GM12864 (cell line): Measurements from ENCODE around the gene SLC13A5.

Experiments used
- DNase-seq: peaks from one replicate; pipeline ENCODE4 v3.0.0-alpha.2; 2011; ENCODE audit warnings: low read depth
- H3K4me3 ChIP-seq: 2 replicates; pipeline ENCODE4 v1.5.1; 2011; ENCODE audit warnings: mild to moderate bottlenecking, low read depth, low read length, control low read depth
- CTCF ChIP-seq: IDR thresholded peaks from 2 replicates; pipeline ENCODE4 v1.5.1; 2011; ENCODE audit warnings: low read depth, mild to moderate bottlenecking, moderate library complexity, low read length, control low read depth, inconsistent platforms; ENCODE audit errors: missing control alignments

The SLC13A5 gene

GRCh38 chr17:6711081-6711674 is 2.0 kb downstream of the SLC13A5 start:
- no peak overlapping the region for H3K4me3 ChIP-seq
- no peak for TF ChIP-seq CTCF
- DNase-seq: no peak

GRCh38 chr17:6710317-6710716 is 2.9 kb downstream of the SLC13A5 start:
- TF ChIP-seq CTCF: peak; percentile 9
- H3K4me3 ChIP-seq: no peak overlapping the region
- no peak for DNase-seq

GRCh38 chr17:6708357-6708961 is 4.7 kb downstream of the SLC13A5 start:
- TF ChIP-seq CTCF: no peak
- no peak overlapping the region for H3K4me3 ChIP-seq
- DNase-seq: no peak

GRCh38 chr17:6706996-6707395 is 6.2 kb downstream of the SLC13A5 start:
- H3K4me3 ChIP-seq: no peak overlapping the region
- no peak for TF ChIP-seq CTCF
- no peak for DNase-seq

GRCh38 chr17:6706499-6706898 is 6.7 kb downstream of the SLC13A5 start:
- TF ChIP-seq CTCF: no peak
- no peak overlapping the region for H3K4me3 ChIP-seq
- DNase-seq: no peak

- TF ChIP-seq CTCF: no peak
- H3K4me3 ChIP-seq: no peak overlapping the region
- DNase-seq: no peak
These were observed 8.6 kb downstream of the SLC13A5 start for GRCh38 chr17:6704470-6705052.

GRCh38 chr17:6703751-6704150 is 9.4 kb downstream of the SLC13A5 start:
- no peak overlapping the region for H3K4me3 ChIP-seq
- TF ChIP-seq CTCF: no peak
- DNase-seq: no peak
